Memory B cell (primary cell): Measurements from ENCODE around the gene PRPS1.
A peak's percentile ranks its signal among the peaks of the same experiment; 100 is the strongest.

Source experiments
- ATAC-seq: fragments of 150-1000 bp; cut with Tn5 transposase; 2 replicates; pipeline ENCODE4 v1.10.0; 2021; ENCODE audit warnings: low read depth, mild to moderate bottlenecking, moderate library complexity
- DNase-seq, 2 donors: peaks; one replicate each; pipeline ENCODE4 v3.0.0; 2022; ENCODE audit warnings: low spot score in 2 of 2
- H3K27ac Mint-ChIP-seq: one replicate; pipeline ENCODE4 v1.8.0; 2022; ENCODE audit warnings: mild to moderate bottlenecking, moderate library complexity, mixed read lengths
- H3K27me3 Mint-ChIP-seq: one replicate; pipeline ENCODE4 v1.8.0; 2022; ENCODE audit warnings: mixed read lengths
- H3K36me3 Mint-ChIP-seq: one replicate; pipeline ENCODE4 v1.8.0; 2022; ENCODE audit warnings: mild to moderate bottlenecking, mixed read lengths
- H3K4me1 Mint-ChIP-seq: one replicate; pipeline ENCODE4 v1.8.0; 2022; ENCODE audit warnings: mixed read lengths
- H3K4me3 Mint-ChIP-seq: one replicate; pipeline ENCODE4 v1.8.0; 2022; ENCODE audit warnings: mild to moderate bottlenecking, moderate library complexity, mixed read lengths
- H3K9me3 Mint-ChIP-seq: one replicate; pipeline ENCODE4 v1.8.0; 2022; ENCODE audit warnings: mixed read lengths

The PRPS1 gene

DNA sequence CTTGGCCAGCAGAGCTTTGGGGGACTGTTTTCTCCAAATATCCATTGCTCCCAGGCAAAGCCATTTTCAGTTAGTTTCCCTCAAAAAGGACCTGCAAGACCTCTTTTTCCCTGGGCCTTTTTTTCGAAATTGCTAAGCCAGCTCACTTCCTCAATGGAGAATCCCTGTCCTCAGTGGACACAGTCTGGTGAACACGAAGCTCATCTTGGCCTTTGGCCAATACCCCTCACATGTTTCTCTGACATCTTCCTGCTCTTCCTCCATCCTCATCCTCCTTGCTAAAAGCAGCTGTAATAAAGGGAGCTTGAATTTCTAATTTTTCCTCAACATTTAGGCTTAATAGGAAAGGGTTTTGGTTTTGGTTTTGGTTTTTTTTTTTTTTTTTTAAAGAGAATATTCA is 17.6 kb upstream of the PRPS1 start:
- ATAC-seq (no peak), DNase-seq (no peak)
- H3K9me3 Mint-ChIP-seq, result no peaks in the 10 kb centered on the region
- H3K27ac Mint-ChIP-seq, result no peak overlapping the region
- H3K4me1 Mint-ChIP-seq, result no peaks in the 10 kb centered on the region
- H3K27me3 Mint-ChIP-seq, result peaks cover 2% of the 10 kb centered on the region
- no peak overlapping the region for H3K4me3 Mint-ChIP-seq
- H3K36me3 Mint-ChIP-seq, result no peaks in the 10 kb centered on the region

- no peak overlapping the region for H3K27ac Mint-ChIP-seq
- H3K4me1 Mint-ChIP-seq, result no peaks in the 10 kb centered on the region
- ATAC-seq (no peak), DNase-seq (no peak)
- H3K4me3 Mint-ChIP-seq, result no peak overlapping the region
- no peaks in the 10 kb centered on the region for H3K9me3 Mint-ChIP-seq
- H3K27me3 Mint-ChIP-seq, result no peaks in the 10 kb centered on the region
- no peaks in the 10 kb centered on the region for H3K36me3 Mint-ChIP-seq
Measured at GRCh38 chrX:107619885-107620322, 8.4 kb upstream of the PRPS1 start.

DNA sequence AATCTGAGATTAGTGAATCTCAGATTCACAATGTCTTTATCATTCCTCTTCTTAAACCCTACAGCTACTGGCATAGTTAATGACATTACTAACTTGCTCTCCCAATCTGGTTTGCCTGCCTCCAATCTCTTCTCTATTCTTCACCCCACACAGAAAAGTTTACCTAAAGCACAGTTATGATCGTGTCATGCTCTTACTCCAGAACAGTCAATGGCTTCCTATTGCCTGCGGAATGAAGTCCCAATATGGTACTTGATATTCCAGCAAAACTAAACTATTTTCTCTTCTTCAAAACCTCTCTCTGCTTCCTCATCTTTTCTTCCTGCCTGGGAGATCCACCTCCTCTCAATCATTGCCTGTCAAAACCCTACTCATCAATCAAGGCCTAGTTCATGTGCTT is 3.4 kb upstream of the PRPS1 start:
- Mint-ChIP-seq H3K4me1 (peaks cover 6% of the 10 kb centered on the region), H3K27ac (no peak overlapping the region), H3K27me3 (no peaks in the 10 kb centered on the region), H3K4me3 (no peak overlapping the region), H3K9me3 (no peaks in the 10 kb centered on the region), H3K36me3 (no peaks in the 10 kb centered on the region)
- DNase-seq, result no peak
- no peak for ATAC-seq

- DNase-seq, result no peak
- no peak overlapping the region for H3K4me3 Mint-ChIP-seq
- no peaks in the 10 kb centered on the region for H3K9me3 Mint-ChIP-seq
- no peak for ATAC-seq
- no peaks in the 10 kb centered on the region for H3K36me3 Mint-ChIP-seq
- peaks cover 11% of the 10 kb centered on the region for H3K4me1 Mint-ChIP-seq
- no peaks in the 10 kb centered on the region for H3K27me3 Mint-ChIP-seq
- H3K27ac Mint-ChIP-seq, result no peak overlapping the region
Measured at GRCh38 chrX:107625739-107626138, 2.6 kb upstream of the PRPS1 start.

DNA sequence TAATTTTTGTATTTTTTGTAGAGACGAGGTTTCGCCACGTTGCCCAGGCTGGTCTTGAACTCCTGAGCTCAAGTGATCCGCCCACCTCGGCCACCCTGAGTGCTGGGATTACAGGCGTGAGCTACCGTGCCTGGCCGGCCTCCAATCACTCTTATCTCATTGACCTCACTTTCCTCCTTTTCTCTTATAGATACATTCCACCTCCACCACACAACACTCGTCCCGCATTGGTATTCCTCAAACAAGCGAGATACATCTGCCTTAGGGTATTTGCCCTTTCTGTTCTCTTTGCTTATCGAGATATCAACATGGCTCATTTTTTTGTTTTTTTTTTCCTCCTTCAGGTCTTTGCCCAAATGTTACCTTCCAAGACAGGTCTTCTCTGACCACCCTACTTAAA is 1.8 kb upstream of the PRPS1 start:
- no peak for DNase-seq
- Mint-ChIP-seq H3K27me3 (no peaks in the 10 kb centered on the region), H3K9me3 (no peaks in the 10 kb centered on the region), H3K27ac (no peak overlapping the region), H3K4me1 (peaks cover 12% of the 10 kb centered on the region), H3K4me3 (no peak overlapping the region), H3K36me3 (no peaks in the 10 kb centered on the region)
- no peak for ATAC-seq

DNA sequence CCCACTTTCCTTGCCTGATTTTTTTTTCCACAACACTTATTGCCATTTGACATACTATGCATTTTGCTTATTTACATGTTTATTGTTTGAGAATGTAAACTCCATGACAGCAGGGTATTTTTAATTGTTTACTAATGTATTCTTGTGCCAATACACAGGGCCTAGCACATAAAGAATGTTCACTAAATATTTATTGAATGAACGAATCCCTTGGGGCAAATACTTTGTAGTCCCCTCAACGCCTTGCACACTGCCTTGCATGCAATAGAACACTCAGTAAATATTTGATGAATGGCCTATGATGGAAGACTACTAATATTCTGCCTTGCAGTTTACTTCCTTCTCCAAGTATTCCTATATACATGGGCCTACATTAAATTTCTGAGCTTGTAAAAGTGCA is 1.4 kb upstream of the PRPS1 start:
- no peak overlapping the region for H3K27ac Mint-ChIP-seq
- ATAC-seq, result no peak
- no peaks in the 10 kb centered on the region for H3K27me3 Mint-ChIP-seq
- H3K4me3 Mint-ChIP-seq, result no peak overlapping the region
- DNase-seq, result no peak
- peaks cover 12% of the 10 kb centered on the region for H3K4me1 Mint-ChIP-seq
- H3K36me3 Mint-ChIP-seq, result no peaks in the 10 kb centered on the region
- H3K9me3 Mint-ChIP-seq, result no peaks in the 10 kb centered on the region

DNA sequence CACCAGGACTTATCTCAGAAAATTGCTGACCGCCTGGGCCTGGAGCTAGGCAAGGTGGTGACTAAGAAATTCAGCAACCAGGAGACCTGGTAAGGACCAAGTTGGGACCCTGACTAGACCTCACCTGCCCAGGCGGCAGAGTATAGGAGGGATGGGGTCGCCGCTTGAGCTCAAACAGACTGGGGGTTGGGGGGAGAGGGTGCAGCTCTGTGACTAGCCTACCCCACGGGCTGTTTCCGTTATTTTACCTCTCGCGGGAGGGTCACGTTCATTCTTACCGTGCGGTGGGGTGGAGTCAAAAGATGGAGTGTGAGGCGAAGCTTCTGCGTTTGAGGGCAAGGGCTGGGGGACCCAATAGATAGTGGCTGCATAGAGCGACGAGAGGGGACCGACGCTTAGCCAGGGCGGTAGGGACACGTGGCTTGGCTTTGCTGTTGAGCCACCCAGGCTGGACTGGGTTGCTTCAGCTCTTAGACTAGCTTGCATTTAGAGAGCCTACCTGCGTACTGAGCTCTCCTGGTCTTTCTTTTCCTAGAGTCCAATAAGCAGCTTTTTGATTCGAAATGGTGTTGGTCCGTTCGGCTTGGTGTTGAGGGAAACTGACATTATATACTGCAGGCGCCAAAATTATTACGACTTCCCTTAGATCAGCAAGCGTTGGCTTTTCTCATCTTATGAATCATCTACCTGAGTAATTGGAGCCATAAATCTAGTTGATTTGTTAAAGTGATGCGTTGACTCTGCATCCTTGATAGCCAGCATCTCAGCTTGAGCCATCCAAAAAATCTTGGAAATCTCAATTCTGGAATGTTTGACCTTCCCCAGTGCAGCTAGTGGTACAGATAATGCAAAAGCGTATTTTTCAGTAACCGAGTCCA is 591 bp downstream of the PRPS1 start:
- Mint-ChIP-seq H3K4me3 (peak overlapping the region; percentile 93), H3K9me3 (no peaks in the 10 kb centered on the region), H3K27me3 (no peaks in the 10 kb centered on the region), H3K36me3 (no peaks in the 10 kb centered on the region), H3K4me1 (peaks cover 17% of the 10 kb centered on the region), H3K27ac (peak overlapping the region; percentile 86)
- DNase-seq (peak; percentile 34 to 40), ATAC-seq (peak; percentile 62)

- peak overlapping the region; percentile 93 for H3K4me3 Mint-ChIP-seq
- no peaks in the 10 kb centered on the region for H3K27me3 Mint-ChIP-seq
- H3K27ac Mint-ChIP-seq, result peak overlapping the region; percentile 86
- H3K4me1 Mint-ChIP-seq, result peaks cover 17% of the 10 kb centered on the region
- ATAC-seq, result no peak
- no peaks in the 10 kb centered on the region for H3K9me3 Mint-ChIP-seq
- DNase-seq, result no peak
- H3K36me3 Mint-ChIP-seq, result no peaks in the 10 kb centered on the region
Measured at GRCh38 chrX:107629540-107629909, 1.2 kb downstream of the PRPS1 start.

GRCh38 chrX:107630031-107630689 is 1.9 kb downstream of the PRPS1 start:
- Mint-ChIP-seq H3K9me3 (no peaks in the 10 kb centered on the region), H3K27me3 (no peaks in the 10 kb centered on the region), H3K27ac (no peak overlapping the region), H3K4me1 (peaks cover 17% of the 10 kb centered on the region), H3K36me3 (no peaks in the 10 kb centered on the region), H3K4me3 (peak overlapping the region; percentile 93)
- DNase-seq (no peak), ATAC-seq (no peak)

DNA sequence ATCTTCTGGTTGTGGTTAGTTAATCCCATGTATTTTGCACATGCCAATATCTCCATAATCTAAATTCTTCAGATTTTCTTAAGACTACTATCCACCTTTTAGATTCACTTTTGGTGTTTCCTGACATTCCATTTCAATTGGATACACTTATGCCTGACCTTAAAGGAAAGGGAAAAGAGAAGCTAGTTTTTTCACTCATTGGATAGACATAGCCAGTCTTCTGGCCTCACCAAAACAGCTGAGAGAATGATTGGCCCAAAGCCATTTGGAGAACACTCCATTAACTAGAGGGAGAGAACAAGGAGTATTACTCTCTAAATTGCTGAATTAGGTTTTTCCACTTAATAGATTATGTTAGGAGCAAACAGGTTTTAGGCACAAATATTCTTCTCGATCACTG is 4.0 kb downstream of the PRPS1 start:
- Mint-ChIP-seq H3K27me3 (no peaks in the 10 kb centered on the region), H3K9me3 (no peaks in the 10 kb centered on the region), H3K4me1 (peaks cover 21% of the 10 kb centered on the region), H3K27ac (no peak overlapping the region), H3K4me3 (no peak overlapping the region), H3K36me3 (no peaks in the 10 kb centered on the region)
- DNase-seq, result no peak
- ATAC-seq, result no peak

DNA sequence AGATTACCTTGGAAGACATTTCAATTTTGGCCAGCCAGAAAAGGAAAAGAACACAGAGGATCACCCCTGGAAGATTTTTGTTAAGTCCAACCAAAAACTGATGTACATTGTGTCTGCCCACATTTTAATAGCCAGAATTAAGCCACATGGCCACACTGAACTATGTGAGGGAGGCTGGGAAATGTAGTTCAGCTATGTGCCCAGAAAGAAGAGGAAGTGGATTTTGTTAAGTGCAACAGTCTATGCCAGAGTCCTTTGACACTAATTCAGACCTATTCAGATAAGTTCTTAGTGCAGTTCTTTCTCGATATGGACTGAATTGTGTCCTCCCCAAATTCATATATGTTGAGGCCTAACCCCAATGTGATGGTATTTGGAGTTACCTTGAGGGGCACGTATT is 18.4 kb downstream of the PRPS1 start:
- Mint-ChIP-seq H3K27me3 (no peaks in the 10 kb centered on the region), H3K9me3 (no peaks in the 10 kb centered on the region), H3K4me1 (no peaks in the 10 kb centered on the region), H3K36me3 (peaks cover 8% of the 10 kb centered on the region), H3K4me3 (no peak overlapping the region), H3K27ac (no peak overlapping the region)
- DNase-seq (no peak), ATAC-seq (peak; percentile 60)

DNA sequence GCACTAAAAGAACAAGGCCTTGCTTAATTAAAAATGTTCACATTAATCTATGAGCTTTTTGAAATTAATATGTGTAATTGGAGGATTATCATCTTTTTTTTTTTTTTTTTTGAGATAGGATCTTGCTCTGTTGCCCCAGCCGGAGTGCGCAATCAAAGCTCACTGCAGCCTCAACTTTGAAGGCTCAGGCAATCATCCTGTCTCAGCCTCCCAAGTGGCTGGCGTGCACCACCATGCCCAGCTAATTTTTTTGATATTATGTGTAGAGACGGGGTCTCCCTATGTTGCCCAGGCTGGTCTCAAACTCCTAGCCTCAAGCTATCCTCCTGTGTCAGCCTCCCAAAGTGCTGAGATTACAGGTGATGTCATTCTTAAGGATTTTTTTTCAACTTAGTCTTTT is 20.0 kb downstream of the PRPS1 start:
- H3K36me3 Mint-ChIP-seq, result peaks cover 10% of the 10 kb centered on the region
- no peaks in the 10 kb centered on the region for H3K27me3 Mint-ChIP-seq
- no peak overlapping the region for H3K4me3 Mint-ChIP-seq
- ATAC-seq (no peak), DNase-seq (no peak)
- H3K27ac Mint-ChIP-seq, result no peak overlapping the region
- no peaks in the 10 kb centered on the region for H3K4me1 Mint-ChIP-seq
- no peaks in the 10 kb centered on the region for H3K9me3 Mint-ChIP-seq

GRCh38 chrX:107654566-107654871 is 26.2 kb downstream of the PRPS1 start:
- Mint-ChIP-seq H3K4me1 (peaks cover 12% of the 10 kb centered on the region), H3K36me3 (peaks cover 6% of the 10 kb centered on the region), H3K27me3 (no peaks in the 10 kb centered on the region), H3K4me3 (no peak overlapping the region), H3K9me3 (no peaks in the 10 kb centered on the region), H3K27ac (no peak overlapping the region)
- DNase-seq, result no peak
- ATAC-seq, result no peak

- peak; percentile 58 to 63 for DNase-seq
- peaks cover 12% of the 10 kb centered on the region for H3K4me1 Mint-ChIP-seq
- peaks cover 6% of the 10 kb centered on the region for H3K36me3 Mint-ChIP-seq
- no peaks in the 10 kb centered on the region for H3K27me3 Mint-ChIP-seq
- peak; percentile 92 for ATAC-seq
- H3K27ac Mint-ChIP-seq, result no peak overlapping the region
- no peak overlapping the region for H3K4me3 Mint-ChIP-seq
- no peaks in the 10 kb centered on the region for H3K9me3 Mint-ChIP-seq
Measured at GRCh38 chrX:107654872-107655761, 26.8 kb downstream of the PRPS1 start.
